ENCODE measurements around the gene DEGS2.

The DEGS2 gene

GRCh38 chr14:100134586-100134985 lies 24.9 kb downstream of the DEGS2 start:
- Histone ChIP-seq H3F3A (ENCODE audit: insufficient read depth, low read length) (no peaks in the 10 kb centered on the region), H3K4me2 (ENCODE audit: low read depth, low read length) (no peak overlapping the region), H3K9me3 (replicated peaks; ENCODE audit: insufficient read depth, low read length) (no peaks in the 10 kb centered on the region), H3K27ac (ENCODE audit: low read length) (no peak overlapping the region), H4K20me1 (ENCODE audit: insufficient read depth, low read length) (no peaks in the 10 kb centered on the region), H3K9me2 (replicated peaks; ENCODE audit: insufficient read depth, low read length) (no peaks in the 10 kb centered on the region), H3K4me3 (ENCODE audit: low read length) (no peak overlapping the region), H3K27me3 (replicated peaks; ENCODE audit: insufficient read depth, low read length) (no peaks in the 10 kb centered on the region), H2AFZ (ENCODE audit: low read length) (no peak overlapping the region), H3K4me1 (ENCODE audit: low read length) (peaks cover 9% of the 10 kb centered on the region), H3K9ac (ENCODE audit: low read length) (no peak overlapping the region), H3K36me3 (replicated peaks; ENCODE audit: insufficient read depth, low read length) (no peaks in the 10 kb centered on the region), H3K79me2 (ENCODE audit: low read length) (no peaks in the 10 kb centered on the region)
- no peak for DNase-seq
- TF ChIP-seq EZH2phosphoT487 (IDR thresholded peaks at IDR 0.05; ENCODE audit: low read length) (no peak), EZH2 (optimal IDR thresholded peaks at IDR 0.05; ENCODE audit: low read depth, low read length) (no peak)
- TF ChIP-seq, protein P1, sequence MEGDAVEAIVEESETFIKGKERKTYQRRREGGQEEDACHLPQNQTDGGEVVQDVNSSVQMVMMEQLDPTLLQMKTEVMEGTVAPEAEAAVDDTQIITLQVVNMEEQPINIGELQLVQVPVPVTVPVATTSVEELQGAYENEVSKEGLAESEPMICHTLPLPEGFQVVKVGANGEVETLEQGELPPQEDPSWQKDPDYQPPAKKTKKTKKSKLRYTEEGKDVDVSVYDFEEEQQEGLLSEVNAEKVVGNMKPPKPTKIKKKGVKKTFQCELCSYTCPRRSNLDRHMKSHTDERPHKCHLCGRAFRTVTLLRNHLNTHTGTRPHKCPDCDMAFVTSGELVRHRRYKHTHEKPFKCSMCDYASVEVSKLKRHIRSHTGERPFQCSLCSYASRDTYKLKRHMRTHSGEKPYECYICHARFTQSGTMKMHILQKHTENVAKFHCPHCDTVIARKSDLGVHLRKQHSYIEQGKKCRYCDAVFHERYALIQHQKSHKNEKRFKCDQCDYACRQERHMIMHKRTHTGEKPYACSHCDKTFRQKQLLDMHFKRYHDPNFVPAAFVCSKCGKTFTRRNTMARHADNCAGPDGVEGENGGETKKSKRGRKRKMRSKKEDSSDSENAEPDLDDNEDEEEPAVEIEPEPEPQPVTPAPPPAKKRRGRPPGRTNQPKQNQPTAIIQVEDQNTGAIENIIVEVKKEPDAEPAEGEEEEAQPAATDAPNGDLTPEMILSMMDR (IDR thresholded peaks at IDR 0.05; ENCODE audit: low read length) = no peak

GRCh38 chr14:100132903-100133510 lies 26.4 kb downstream of the DEGS2 start:
- H3K4me2 ChIP-seq (ENCODE audit: low read depth, low read length) = no peak overlapping the region
- H3K9ac ChIP-seq (ENCODE audit: low read length) = no peak overlapping the region
- TF ChIP-seq EZH2phosphoT487 (IDR thresholded peaks at IDR 0.05; ENCODE audit: low read length) (no peak), EZH2 (optimal IDR thresholded peaks at IDR 0.05; ENCODE audit: low read depth, low read length) (no peak)
- TF ChIP-seq, protein P1 (IDR thresholded peaks at IDR 0.05; ENCODE audit: low read length) = no peak
- peaks cover 5% of the 10 kb centered on the region for H3K4me1 ChIP-seq (ENCODE audit: low read length)
- H3K27ac ChIP-seq (ENCODE audit: low read length) = no peak overlapping the region
- no peak overlapping the region for H2AFZ ChIP-seq (ENCODE audit: low read length)
- no peaks in the 10 kb centered on the region for H3K9me3 ChIP-seq (replicated peaks; ENCODE audit: insufficient read depth, low read length)
- H3K36me3 ChIP-seq (replicated peaks; ENCODE audit: insufficient read depth, low read length) = no peaks in the 10 kb centered on the region
- H3K4me3 ChIP-seq (ENCODE audit: low read length) = no peak overlapping the region
- H3F3A ChIP-seq (ENCODE audit: insufficient read depth, low read length) = no peaks in the 10 kb centered on the region
- no peaks in the 10 kb centered on the region for H4K20me1 ChIP-seq (ENCODE audit: insufficient read depth, low read length)
- DNase-seq = no peak
- H3K79me2 ChIP-seq (ENCODE audit: low read length) = no peaks in the 10 kb centered on the region
- no peaks in the 10 kb centered on the region for H3K9me2 ChIP-seq (replicated peaks; ENCODE audit: insufficient read depth, low read length)
- H3K27me3 ChIP-seq (replicated peaks; ENCODE audit: insufficient read depth, low read length) = no peaks in the 10 kb centered on the region

DNA sequence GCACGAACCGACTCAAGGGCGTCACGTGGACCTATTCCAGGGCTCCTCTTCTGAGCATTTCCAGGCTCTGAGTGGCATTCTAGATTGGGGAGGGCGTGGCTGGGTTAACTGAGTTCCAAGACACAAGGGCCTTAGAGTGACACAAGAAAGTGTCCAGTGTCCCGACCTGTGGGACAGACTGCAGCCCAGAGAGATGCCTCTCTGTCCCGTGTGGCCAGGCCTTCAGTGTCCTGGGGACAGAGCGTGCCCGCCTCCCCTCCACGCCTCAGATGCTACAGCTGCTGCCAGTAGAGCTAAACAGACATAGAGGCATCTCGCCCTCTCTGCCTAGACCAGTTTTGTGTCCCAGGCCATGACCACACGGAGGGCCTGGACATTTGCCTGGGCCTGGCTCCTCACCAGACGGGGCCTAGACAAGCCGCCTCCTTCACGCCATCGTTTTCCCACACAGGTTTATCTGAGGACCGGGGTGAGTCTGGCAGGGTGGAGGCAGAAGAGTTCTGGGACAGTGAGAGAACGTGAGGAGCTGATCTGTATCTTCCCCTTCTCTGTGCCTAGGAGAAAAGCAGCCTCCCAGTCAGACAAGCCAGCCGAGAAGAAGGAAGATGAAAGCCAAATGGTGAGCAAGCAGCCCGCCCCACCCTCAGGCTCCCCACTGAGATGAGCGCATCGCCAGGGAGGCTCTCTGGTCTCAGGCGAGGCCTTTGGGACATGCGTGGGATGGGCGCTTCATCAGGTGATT lies 27.1 kb downstream of the DEGS2 start:
- DNase-seq = no peak
- no peaks in the 10 kb centered on the region for H3K27me3 ChIP-seq (replicated peaks; ENCODE audit: insufficient read depth, low read length)
- no peaks in the 10 kb centered on the region for H3K36me3 ChIP-seq (replicated peaks; ENCODE audit: insufficient read depth, low read length)
- TF ChIP-seq, protein P1 (IDR thresholded peaks at IDR 0.05; ENCODE audit: low read length) = no peak
- TF ChIP-seq EZH2phosphoT487 (IDR thresholded peaks at IDR 0.05; ENCODE audit: low read length) = no peak
- TF ChIP-seq EZH2 (optimal IDR thresholded peaks at IDR 0.05; ENCODE audit: low read depth, low read length) = no peak
- H3K4me2 ChIP-seq (ENCODE audit: low read depth, low read length) = no peak overlapping the region
- no peaks in the 10 kb centered on the region for H3K79me2 ChIP-seq (ENCODE audit: low read length)
- H3K9me3 ChIP-seq (replicated peaks; ENCODE audit: insufficient read depth, low read length) = no peaks in the 10 kb centered on the region
- H2AFZ ChIP-seq (ENCODE audit: low read length) = no peak overlapping the region
- no peak overlapping the region for H3K4me3 ChIP-seq (ENCODE audit: low read length)
- no peaks in the 10 kb centered on the region for H3F3A ChIP-seq (ENCODE audit: insufficient read depth, low read length)
- H4K20me1 ChIP-seq (ENCODE audit: insufficient read depth, low read length) = no peaks in the 10 kb centered on the region
- H3K27ac ChIP-seq (ENCODE audit: low read length) = no peak overlapping the region
- H3K9me2 ChIP-seq (replicated peaks; ENCODE audit: insufficient read depth, low read length) = no peaks in the 10 kb centered on the region
- H3K9ac ChIP-seq (ENCODE audit: low read length) = no peak overlapping the region
- H3K4me1 ChIP-seq (ENCODE audit: low read length) = no peaks in the 10 kb centered on the region
